Retina (tissue), 1 donor: ENCODE results near the gene GRK5.

Experiments used
- DNase-seq: peaks from one replicate; pipeline ENCODE4 v3.0.0-alpha.2; 2016

The GRK5 gene

DNA sequence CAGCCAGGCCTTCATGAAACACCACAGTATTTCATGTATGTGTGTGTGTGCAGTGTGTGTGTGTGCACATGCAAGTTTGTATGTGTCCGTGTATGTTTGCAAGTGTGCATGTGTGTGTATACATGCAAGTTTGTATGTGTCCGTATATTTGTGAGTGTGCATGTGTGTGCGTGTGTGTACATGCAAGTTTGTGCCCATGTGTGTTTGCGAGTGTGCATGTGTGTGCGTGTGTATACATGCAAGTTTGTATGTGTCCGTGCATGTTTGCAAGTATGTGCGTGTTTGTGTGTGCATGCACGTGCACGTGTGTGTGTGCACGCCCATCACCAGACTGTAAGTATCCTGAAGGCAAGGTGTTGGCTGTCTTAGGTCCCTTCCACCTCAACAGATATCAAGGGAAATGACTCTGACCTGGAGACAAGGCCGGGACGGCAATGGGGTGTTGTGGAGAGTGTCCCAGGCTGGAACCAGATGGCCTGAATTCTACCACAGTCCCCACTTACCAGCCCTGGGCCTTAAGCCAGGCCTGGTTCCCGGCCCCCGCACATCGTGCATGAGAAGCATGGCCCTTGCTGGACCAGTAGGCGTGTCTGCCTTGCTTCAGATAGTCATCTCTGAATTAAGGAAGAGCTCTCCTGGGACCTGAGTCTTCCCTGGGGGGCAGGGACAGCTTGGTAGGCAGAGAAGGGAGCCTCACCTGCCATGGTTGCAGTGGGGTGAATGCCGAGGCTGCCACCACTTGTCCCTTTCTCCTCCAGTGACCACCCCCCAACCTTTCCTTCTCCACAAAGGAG is 140.0 kb downstream of the GRK5 start:
- no peak for DNase-seq

DNA sequence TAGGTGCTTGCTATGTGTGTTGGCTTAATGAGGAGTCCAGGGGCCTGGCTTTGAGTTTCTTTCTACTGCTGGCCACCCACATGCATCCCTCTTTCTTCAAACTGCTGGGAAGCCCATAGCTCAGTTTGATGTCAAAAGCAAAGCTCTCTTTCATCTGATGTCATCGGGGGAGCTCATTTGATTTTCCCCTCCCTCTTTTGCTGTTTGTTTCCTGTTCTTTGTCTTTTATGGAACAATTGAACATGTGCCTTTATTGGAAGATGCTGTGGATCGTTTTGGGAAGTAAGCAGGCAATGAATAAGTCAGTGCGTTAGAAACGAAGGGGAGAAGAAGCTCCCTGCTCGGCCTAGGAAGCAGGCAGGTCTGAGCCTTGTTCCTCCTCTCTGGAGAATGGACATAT is 140.7 kb downstream of the GRK5 start:
- no peak for DNase-seq

DNA sequence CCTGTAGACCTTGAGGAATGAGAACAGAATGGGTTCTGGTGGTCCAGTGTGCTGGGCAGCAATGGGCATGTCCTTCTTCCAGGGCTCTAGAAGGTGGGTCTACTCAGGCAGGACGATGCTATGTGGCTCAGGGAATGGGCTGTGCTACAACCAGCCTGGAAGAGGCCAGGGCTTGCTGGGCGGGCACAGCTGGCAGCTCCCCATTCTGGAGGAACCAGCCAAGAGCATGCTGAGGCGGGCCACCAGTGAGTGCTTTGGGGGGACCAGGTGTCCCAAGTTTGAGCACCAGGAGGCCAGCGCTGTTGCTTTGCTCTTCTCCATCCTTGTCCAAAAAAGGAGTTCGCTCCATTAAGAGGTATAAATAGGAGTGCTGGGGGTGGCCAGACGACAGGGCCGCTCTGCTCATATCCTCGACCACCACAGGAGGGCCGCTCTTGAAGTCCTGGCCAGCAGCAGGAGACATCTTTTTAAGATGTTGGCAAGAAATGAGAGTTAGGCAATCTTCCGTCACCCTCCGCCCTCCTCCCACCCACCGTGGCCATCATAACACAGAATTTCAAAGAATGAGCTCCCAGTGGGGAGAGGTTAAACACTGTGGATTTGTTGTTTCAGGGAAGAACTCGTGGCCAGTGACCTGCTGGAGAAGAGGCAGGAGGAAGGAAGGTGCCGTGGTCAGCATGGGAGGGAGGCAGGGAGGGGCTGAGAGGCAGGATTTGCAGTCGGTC is 141.3 kb downstream of the GRK5 start:
- DNase-seq, result no peak

DNA sequence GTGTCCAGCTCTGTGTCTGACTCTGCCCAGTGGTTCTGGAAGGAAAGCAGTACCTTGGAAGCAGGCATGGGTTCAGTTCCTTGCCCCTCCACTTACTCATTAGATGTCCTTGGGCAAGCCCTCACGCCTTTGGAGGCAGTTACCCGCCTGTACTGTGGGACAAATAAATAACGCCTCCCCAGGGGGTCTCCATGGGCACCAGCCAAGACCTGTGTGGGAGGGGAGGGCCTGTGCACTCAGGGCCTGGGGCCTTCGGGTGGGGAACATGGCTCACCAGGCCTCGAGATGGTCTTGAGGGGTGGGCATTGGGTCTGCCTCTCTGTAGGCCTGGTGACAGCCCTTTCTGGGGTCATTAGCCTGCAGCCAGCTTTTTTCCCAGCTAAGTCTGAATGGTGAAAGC is 142.0 kb downstream of the GRK5 start:
- DNase-seq, result no peak

DNA sequence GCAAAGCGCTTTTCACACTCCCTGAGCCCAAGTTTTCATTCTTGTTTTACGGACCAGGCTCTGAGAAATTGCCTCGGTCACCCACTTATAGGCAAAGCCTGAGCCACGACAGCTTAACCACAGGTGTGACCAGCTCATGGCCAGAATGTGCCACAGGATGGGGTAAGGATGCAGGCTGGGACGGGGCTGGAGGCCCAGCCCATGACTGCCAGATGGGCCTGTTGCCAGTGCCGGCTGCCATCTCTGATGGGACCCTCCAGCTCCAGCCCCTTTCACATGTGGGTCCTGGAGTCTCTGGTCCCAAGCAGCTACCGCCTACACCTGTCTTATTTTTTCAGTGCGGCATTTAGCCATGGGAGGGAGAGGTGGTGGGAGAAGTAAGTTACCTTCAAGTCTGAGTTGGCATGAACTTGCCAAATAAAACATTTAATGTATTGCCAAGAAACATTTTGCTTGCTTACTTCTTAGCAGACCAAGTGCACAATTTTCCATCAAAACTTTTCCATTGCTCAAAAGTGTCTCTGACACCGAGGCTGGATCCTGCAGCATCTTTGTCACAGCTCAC is 142.6 kb downstream of the GRK5 start:
- no peak for DNase-seq

DNA sequence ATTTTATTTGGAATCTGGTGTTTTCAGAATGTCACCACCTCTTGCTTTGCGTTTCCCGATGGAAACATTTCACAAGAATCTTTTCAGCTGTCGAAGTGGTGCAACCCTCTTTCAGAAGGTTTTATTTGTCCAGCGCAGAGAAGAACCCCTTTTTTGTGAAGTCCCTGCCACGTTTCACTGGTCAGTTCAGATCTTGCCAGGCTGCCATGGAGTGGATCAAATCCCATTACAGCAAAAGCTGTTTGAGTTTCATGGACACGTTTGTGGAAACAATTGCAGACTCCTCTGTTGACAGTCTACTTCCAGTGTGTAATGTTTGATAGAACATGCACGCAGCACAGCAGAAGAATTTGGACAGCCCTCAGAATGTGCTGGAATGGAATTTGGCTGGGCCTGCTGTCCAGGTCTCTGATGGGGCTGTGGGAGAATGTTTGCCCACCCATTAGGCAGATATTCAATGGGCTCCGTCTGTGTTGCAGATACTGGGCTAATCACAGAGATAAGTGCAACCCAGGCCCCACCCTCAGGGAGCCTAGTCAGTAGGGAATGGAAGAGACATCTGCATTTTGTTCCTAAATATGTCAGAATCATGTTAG is 143.2 kb downstream of the GRK5 start:
- DNase-seq, result no peak

DNA sequence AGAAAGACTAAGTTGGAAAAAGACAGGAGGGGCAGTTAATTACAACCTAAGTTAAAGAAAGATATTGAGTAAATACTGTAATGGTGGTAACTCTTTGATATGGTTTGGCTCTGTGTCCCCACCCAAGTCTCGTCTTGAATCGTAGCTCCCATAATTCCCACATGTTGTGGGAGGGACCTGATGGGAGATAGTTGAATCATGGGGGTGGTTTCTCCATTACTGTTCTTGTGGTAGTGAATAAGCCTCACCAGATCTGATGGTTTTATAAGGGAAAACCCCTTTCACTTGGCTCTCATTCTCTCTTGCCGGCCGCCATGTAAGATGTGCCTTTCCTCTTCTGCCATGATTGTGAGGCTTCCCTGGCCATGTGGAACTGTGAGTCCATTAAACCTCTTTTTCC is 143.8 kb downstream of the GRK5 start:
- no peak for DNase-seq

DNA sequence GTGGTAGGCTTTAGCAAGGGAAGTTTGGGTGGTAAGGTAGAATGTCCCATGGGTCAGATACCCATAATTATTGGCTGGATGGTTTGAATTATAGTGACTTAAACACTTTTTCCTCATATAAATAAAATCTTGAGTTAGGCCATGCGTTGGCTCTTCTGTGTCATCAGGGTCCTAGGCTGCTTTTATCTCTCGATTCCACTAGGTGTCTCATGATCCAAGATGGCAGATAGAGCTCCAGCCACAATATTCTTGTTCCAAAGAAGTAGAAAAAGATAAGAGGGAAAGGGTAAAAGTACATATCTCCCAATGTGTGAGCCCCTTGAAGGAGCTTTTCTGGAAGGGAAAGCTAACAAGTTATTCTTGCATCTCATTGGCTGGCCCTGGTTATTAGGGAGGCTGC is 144.7 kb downstream of the GRK5 start:
- no peak for DNase-seq

DNA sequence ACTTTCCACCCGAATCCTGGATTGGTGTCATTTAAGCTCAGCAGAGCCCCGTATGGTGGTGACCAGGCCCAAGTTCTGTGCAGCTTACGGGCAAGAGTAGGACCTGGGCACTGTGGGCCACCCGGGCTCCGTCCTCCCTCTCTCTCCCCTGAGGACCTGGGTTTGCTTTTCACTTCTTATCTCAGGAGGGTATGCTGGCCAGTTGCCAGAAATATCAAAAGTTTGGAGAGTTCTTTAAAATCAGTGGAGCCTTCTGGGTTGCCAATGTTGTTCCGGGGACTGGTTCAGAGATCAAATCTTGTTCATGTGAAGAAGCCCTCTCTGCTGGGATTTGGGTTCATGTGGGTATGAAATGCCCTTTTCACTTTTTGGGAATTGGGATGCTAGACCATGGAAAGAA is 145.4 kb downstream of the GRK5 start:
- DNase-seq, result no peak

DNA sequence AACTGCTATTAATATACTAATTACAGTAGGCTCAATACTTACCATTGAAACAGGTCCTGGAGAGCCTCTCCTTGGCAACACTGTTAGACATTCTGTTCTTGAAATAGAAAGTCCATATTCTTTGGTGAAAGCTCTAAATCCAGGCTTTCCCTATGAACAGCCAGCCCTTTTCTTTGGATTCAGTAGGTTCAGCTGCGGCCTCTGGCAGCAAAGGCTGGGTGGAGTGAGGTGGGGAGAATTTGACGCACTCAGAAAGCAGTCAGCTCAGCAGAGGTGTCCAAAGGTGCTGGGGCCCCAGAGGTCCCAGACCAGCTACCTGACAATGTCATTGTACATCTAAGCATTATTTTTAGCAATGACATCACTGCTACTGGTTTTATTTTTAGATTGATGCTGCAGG is 146.1 kb downstream of the GRK5 start:
- no peak for DNase-seq

DNA sequence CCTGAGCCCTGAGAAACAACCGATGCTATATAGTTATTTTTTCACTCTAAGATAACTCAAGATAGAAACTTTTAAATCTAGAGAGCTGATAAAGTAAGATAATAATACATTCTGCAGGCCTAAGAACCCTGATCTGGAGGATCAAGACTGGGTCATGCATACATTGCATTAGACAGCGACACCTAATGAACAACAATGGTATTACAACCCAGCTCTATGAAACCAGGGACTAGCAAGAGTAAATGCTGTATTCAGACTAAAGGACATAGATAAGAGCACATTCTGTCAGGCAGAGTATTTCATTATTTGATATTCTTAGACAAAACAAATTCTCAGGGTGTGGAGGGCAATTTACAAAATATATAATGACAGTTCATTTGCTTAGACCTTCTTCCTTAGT is 148.6 kb downstream of the GRK5 start:
- DNase-seq, result no peak

DNA sequence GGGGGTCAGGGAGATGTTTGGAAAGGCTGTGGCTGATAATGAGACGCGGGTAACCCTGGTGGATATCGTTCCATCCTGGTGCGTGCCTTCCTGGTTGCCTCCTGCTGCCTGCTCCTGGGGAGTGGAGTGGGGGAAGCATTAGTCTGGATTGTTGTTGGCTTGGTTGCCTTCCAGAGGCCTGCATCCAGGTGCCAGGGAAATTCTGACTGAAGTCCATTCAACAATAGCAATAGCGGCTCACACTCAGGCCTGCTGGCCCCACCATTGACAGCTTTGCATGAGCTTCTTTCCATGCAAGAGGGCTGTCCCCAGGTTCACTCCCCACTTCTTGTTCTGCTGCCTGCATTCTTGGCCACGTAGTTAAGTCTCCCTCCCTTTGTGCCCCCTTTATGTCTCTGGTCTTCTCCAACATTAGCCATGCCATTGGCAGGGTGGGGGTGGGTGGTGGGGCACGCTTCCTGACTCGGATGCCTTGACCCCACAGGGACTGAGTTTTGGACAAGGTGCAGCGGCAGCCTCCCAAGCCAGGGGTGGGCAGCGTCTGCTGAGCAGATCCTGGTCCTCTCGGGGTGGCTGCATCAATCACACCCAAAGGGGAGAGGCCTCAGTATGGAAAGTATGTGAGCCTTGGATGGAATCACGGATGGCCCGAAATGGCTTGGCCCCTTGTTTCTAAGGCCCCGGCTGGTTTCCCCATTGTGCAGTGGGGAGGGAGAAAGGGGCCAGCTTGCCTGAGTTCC is 150.2 kb downstream of the GRK5 start:
- no peak for DNase-seq

DNA sequence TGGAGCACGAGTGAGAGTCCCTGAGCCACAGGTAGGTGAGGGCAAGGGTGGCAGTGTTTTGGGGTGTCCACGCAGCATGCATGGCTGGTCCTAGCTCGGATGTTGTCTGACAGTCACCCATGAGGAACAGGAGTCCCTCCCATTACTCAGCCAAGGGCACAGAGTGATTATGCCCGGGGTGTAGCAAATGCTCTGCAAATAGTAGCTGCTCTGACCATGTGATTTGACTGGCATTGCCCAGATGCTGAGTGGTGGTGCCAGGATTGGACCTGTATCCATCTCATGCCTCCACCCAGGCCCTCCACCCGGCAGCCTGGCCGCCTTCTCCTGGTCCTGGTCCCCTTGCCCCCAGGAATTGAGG is 150.8 kb downstream of the GRK5 start:
- DNase-seq, result no peak

DNA sequence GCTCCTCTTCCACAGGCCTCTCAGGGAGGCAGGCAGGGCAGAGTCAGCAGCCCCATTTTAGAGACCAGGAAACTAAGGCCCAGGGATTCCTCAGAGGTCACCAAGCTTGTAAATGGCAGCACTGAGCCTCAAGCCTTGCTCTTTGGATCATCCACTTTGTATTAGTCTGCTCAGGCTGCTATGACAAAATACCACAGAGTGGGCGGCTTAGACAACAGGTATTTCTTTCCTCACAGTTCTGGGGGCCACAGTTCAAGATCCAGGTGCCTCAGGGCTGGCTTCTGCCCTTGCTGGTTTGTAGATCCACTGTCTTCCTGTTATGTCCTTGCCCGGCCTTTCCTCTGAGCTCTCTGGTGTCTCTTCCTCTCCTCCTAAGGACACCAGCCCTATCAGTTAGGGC is 151.2 kb downstream of the GRK5 start:
- no peak for DNase-seq

DNA sequence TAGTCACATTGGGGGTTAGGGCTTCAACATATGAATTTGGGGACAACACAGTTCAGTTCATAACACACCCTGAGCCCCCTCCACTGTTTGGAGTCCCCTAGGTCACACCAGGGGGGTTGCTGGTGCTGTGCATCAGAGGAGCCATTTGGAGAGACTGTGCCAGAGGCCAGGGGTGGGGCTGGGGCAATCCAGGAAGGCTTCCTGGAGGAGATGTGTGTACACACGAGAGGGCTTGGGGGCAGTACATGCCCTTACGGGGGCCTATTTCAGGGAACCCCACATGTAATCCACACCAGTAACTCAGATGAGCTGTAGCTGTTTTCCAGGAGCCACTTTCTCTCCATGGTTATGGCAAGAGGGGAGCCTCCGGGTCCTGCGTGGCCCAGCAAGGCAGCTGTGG is 151.7 kb downstream of the GRK5 start:
- no peak for DNase-seq

DNA sequence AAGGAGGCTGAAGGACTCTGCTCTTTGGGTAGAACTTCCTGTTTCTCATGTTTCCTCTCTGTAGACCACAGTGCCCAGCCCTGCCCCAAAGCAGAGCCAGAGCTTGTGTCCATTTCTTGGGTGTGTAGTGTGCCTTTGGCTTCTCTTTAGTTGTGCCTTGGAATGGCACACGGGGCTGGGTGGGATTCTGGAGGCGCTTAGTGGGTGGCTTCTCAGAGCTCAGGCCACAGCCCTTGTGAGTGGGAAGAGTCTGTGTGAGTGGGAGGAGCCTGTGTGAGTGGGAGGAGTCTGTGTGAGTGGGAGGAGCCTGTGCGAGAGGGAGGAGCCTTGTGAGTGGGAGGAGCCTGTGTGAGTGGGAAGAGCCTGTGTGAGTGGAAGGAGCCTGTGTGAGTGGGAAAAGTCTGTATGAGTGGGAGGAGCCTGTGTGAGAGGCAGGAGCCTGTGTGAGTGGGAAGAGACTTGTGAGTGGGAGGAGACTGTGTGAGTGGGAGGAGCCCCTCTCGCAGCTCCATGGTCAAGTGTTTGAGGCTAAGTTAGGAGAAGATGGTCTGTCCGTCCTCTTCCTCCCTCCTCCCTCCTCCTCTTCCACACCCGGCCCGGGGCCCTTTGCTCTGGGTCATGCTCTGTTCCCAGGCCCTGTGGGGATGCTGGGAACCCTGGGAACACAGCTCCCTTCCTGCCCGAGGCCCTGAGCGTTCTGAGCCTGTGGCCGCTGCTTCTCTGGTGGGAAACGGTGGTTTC is 153.0 kb downstream of the GRK5 start:
- no peak for DNase-seq

DNA sequence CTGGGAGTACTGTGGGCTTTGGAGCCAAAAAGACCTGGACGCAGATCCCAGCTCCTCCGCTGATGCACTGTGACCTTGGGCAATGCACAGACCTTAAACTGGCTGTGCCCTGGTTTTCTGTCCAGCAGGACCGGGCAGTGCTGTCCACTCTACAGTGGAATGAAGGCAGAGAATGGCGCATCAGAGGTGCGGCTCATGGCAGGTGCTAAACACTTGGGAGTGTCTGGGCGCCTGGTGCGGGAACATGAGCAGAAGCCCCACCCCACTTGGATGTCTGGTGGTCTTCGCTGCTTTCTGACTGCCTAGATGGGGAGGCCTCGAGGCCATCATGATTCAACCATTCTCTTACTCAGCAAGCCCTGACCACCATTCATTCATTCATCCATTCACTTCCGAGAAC is 153.7 kb downstream of the GRK5 start:
- no peak for DNase-seq

DNA sequence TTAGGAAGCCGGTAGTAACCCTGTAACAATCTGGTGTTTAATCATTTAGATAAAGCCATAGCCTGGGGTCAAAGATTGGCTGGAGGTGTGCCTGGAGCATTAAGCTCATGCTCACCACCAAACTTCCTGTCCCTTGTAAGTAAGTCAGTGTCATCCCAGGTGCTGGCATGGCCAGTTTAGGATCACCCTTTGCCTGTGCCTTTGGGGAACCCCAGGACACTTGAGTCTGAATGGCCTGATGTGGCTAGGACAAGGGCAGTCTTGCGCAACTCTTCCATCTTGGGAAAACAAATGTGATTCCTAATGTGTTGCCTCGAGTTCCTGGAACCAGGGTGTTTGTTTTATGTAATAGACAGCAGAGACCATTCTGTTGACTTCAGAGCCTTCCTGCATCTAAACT is 154.8 kb downstream of the GRK5 start:
- no peak for DNase-seq

DNA sequence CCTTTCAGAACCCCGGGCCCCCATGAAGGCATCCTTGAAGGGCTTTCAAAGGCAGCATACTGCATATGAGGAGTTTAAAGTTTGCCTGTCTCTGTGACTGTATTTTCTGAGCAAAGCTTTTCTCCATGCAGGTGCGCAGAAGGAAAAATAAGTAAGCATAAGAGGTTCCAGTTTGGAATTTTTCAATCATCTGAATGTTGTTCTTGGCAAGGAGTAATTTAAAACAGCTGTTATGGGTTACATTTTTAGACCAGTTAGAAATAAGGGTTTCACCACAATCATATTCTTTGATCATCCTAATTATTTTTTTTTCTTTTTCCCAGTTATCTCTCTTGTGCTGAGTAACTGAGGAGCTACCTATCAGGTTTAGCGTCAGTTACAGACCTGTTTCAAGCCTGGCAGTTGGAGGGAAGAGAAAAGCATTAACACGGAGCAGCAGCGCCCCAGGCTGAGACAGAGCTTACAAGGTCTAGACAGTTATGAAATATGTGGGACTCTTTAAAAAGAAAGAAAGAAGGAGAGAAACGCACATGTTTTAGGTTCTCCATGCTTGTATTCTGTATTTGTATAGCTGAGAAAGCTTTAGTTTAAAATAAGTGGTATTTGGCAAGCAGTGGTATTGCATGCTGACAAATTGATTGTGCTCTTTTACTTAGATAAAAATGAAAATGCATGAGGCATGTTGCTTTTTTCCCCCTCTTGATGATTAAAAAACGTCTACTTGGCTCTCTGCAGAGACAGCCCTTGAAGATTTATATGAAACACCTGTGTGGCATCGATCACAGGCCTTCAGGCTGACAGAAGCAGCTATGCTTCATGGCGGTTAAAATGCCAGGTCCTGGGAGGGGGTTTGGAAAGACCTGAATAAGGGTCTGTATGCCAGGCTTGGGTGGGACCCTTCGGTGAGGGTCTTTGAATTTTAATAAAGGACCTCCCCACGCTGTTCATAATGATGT is 157.6 kb downstream of the GRK5 start:
- DNase-seq, result no peak

DNA sequence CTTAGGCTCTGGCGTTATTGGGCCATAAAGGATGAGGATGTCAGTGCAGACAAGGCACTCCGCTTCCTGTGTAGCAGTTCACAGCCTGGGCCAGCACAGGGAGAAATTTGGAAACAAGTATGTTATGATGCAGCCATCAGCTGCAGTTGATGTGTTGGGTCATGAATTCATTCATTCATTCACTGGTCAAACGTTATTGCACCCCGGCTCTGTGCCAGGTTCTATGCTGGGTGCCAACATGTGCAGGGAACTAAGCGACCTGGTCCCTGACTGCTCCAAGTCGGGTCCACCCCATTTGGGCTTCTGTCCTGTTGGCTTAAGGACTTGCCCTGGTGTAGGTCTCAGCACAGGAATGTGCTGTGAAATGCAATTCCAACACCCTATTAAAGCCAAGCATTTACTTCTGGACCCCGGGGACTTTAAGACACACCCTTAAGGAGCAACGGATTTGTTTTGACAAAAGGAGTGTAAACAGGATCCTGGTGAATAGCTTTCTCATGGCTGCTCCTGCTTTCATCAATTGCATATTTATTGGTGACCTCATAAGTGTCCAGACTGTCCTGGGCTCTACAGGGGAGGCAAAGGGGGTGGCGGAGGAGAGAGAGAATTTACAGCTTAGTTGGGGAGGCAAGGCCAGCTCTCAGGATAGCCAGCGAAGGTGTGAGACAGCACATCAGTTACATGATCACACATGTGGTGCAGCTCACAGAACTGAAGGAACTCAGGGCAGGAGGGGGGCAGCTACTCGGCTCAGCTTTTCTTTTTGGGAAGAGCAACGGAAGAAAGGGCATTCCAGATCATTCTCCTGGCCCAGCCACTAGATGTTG is 158.6 kb downstream of the GRK5 start:
- DNase-seq, result no peak
